Measurements from ENCODE around the gene MAP7.

DNA sequence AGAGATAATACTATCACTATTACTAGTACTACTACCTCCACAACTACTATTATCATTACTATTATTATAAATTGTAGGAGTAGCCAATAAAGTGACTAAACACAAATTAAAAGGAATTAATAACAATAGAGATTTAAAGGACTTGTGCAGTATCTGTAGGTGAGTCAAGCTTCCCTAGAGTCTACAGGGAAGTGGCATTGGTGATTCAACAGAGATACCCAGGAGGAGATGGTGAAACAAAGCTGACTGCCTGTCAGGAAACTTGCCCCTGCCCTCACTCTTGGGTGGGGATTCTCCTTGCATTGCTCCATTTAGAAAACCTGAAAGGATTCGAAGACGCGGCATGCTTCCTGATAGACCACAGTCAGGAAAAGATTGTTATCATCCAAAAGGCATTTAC, 237.2 kb downstream of the MAP7 start:
- no peak for TF ChIP-seq CTCF (IDR thresholded peaks at IDR 0.05)
- TF ChIP-seq POLR2A (IDR thresholded peaks at IDR 0.05) = no peak
- TF ChIP-seq POLR2AphosphoS5 (IDR thresholded peaks at IDR 0.05) = no peak
